Measurements from ENCODE around the gene RBCK1. TPM values are rescaled to one million over a fixed set of nuclear protein-coding genes. Genes with fewer than 3 reads are reported as not detected.

Gene RBCK1
- total RNA-seq, 1 experiment from 2014 or later = 111 TPM

DNA sequence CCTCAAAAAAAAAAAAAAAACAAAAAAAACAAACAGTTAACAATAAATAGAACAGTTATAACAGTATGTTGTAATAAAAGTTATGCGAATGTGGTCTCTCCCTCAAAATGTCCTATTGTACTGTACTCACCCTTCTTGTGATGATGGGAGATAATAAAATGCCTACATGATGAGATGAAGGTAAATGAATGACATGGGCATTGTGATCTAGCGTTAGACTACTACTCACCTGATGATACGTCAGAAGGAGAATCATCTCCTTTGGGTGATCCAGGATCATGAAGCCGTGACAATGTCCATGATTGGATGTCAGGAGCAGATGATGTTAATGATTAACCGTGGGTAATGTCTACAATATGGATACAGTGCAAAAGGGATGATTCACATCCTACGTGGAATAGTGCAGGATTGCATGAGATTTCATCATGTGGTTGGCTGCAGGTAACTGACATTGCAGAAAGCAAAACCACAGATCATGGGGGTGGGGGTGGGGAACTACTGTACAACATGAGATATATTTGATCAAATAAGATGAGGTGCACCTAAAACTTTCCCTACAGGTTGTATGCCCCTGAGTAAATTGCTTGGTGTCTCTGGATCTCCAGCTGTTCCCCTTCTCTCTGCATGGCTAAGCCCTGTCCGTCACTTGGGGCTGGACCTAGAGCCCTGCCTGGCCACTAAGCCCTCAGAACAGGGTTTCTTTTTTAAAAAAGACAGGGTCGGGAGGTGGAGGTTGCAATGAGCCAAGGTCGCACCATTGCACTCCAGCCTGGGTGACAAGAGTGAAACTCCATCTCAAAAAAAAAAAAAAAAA is 6.2 kb upstream of the RBCK1 start:
- Histone ChIP-seq H3K9me3 (no peaks in the 10 kb centered on the region), H3K4me1 (peaks cover 29% of the 10 kb centered on the region), H3K4me3 (ENCODE audit: low read depth, low read length) (no peak overlapping the region), H3K27me3 (replicated peaks; ENCODE audit: control insufficient read depth, insufficient read depth, low read length) (no peaks in the 10 kb centered on the region), H3K36me3 (ENCODE audit: control insufficient read depth, insufficient read depth, low read length) (peaks cover under 1% of the 10 kb centered on the region)
- POLR2A ChIA-PET = interaction anchor here (0.6 to 1.1 kb wide), 5 partner anchors 21 to 431 kb away, joined by 3 to 6 read pairs (median 4); partner anchors contain the start of gene TRIB3
- peak; percentile 92 to 94 for DNase-seq
- intact Hi-C loops (cut with micrococcal nuclease; ENCODE audit: unreplicated experiment) = loop anchor here (1.0 to 5.0 kb wide), 4 partner anchors 22 to 60 kb away; partner anchors contain the start of genes TBC1D20 and TRIB3
- Mint-ChIP-seq H3K4me3 (ENCODE audit: unreplicated experiment) (peak overlapping the region; percentile 58), H3K4me1 (ENCODE audit: low read depth, unreplicated experiment) (peaks cover 28% of the 10 kb centered on the region), H3K27me3 (ENCODE audit: insufficient read depth, unreplicated experiment) (no peaks in the 10 kb centered on the region), H3K27ac (ENCODE audit: unreplicated experiment) (peak overlapping the region; percentile 98), H3K9me3 (ENCODE audit: unreplicated experiment) (no peaks in the 10 kb centered on the region), H3K36me3 (ENCODE audit: insufficient read depth, unreplicated experiment) (peaks cover 55% of the 10 kb centered on the region)
- no TSS peak for BruUV-seq (replicated peaks)
- CTCF ChIA-PET = interaction anchor here (1.9 kb wide), 1 partner anchor 30 kb away, joined by 5 read pairs; no protein-coding TSS in a partner anchor
- TF ChIP-seq, protein P1, sequence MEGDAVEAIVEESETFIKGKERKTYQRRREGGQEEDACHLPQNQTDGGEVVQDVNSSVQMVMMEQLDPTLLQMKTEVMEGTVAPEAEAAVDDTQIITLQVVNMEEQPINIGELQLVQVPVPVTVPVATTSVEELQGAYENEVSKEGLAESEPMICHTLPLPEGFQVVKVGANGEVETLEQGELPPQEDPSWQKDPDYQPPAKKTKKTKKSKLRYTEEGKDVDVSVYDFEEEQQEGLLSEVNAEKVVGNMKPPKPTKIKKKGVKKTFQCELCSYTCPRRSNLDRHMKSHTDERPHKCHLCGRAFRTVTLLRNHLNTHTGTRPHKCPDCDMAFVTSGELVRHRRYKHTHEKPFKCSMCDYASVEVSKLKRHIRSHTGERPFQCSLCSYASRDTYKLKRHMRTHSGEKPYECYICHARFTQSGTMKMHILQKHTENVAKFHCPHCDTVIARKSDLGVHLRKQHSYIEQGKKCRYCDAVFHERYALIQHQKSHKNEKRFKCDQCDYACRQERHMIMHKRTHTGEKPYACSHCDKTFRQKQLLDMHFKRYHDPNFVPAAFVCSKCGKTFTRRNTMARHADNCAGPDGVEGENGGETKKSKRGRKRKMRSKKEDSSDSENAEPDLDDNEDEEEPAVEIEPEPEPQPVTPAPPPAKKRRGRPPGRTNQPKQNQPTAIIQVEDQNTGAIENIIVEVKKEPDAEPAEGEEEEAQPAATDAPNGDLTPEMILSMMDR (IDR thresholded peaks at IDR 0.05; ENCODE audit: insufficient read depth in 1 of 2, low read depth in 1 of 2, low read length in 1 of 2, severe bottlenecking in 1 of 2, unreplicated experiment in 1 of 2) = no peak

DNA sequence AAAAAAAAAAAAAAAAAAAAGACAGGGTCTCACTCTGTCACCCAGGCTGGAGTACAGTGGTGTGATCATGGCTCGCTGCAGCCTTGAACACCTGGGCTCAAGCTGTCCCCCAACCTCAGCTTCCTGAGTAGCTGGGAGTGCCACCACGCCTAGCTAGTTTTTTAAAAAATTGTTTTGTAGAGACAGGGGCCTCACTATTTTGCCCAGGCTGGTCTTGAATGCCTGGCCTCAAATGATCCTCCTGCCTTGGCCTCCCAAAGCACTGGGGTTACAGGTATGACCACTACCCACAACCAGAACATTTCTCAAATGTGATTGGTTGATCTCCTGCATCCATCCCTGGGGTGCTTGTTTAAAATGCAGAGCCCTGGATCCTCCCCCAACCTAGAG is 5.6 kb upstream of the RBCK1 start:
- ChIA-PET CTCF (no interaction called here), POLR2A (interaction anchor here (0.6 to 0.7 kb wide), 3 partner anchors 22 to 55 kb away, joined by 3 to 5 read pairs (median 3); partner anchors contain the start of gene TRIB3)
- Mint-ChIP-seq H3K4me3 (ENCODE audit: unreplicated experiment) (no peak overlapping the region), H3K27ac (ENCODE audit: unreplicated experiment) (peak overlapping the region; percentile 98), H3K9me3 (ENCODE audit: unreplicated experiment) (no peaks in the 10 kb centered on the region), H3K27me3 (ENCODE audit: insufficient read depth, unreplicated experiment) (no peaks in the 10 kb centered on the region), H3K36me3 (ENCODE audit: insufficient read depth, unreplicated experiment) (peaks cover 49% of the 10 kb centered on the region), H3K4me1 (ENCODE audit: low read depth, unreplicated experiment) (peaks cover 34% of the 10 kb centered on the region)
- TF ChIP-seq, protein P1 (IDR thresholded peaks at IDR 0.05; ENCODE audit: insufficient read depth in 1 of 2, low read depth in 1 of 2, low read length in 1 of 2, severe bottlenecking in 1 of 2, unreplicated experiment in 1 of 2) = no peak
- Histone ChIP-seq H3K4me3 (ENCODE audit: low read depth, low read length) (no peak overlapping the region), H3K9me3 (no peaks in the 10 kb centered on the region), H3K4me1 (peaks cover 33% of the 10 kb centered on the region), H3K27me3 (replicated peaks; ENCODE audit: control insufficient read depth, insufficient read depth, low read length) (no peaks in the 10 kb centered on the region), H3K36me3 (ENCODE audit: control insufficient read depth, insufficient read depth, low read length) (no peaks in the 10 kb centered on the region; the same call in 1 of the 2 replicates)
- BruUV-seq (replicated peaks) = TSS peak; percentile 47
- intact Hi-C loops (cut with micrococcal nuclease; ENCODE audit: unreplicated experiment) = loop anchor here (1.0 to 5.0 kb wide), 4 partner anchors 22 to 60 kb away; partner anchors contain the start of genes TBC1D20 and TRIB3
- DNase-seq = no peak

DNA sequence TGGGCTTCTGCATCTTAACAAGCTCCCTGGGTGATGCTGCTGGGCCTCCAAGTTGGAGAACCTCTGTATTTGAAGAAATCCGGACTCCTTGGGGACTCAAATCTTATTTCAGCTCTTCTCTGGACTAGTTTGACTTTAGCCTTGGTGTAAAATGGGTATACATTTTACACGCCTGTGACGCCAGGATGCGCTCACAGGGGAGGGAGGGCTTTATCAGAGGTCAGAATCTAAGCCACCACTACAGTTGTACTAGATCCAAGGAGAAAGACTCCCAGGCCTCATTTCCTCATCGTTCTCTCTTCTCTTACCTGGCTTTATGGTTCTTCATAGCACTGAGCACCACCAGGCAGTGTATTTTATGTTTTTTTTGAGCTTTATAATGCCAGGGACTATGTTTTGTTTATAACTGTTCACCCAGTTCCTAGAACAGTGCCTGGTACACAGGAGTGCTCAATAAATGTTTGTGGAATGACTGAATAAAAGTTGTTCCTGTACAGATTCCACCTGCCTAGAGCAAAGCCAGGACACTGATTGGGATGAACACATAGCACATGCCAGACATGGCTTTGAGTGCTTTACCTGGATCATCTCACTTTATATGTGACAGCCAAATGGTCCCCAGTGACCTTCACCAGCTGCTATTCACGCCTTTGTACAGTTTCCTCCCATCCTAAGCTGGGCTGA is 5.1 kb upstream of the RBCK1 start:
- no peaks in the 10 kb centered on the region for H3K9me3 ChIP-seq
- H3K4me1 ChIP-seq = peaks cover 33% of the 10 kb centered on the region
- Mint-ChIP-seq H3K9me3 (ENCODE audit: unreplicated experiment) (no peaks in the 10 kb centered on the region), H3K4me3 (ENCODE audit: unreplicated experiment) (no peak overlapping the region), H3K27ac (ENCODE audit: unreplicated experiment) (peak overlapping the region; percentile 98), H3K27me3 (ENCODE audit: insufficient read depth, unreplicated experiment) (no peaks in the 10 kb centered on the region), H3K4me1 (ENCODE audit: low read depth, unreplicated experiment) (peaks cover 34% of the 10 kb centered on the region), H3K36me3 (ENCODE audit: insufficient read depth, unreplicated experiment) (peaks cover 43% of the 10 kb centered on the region)
- no peak overlapping the region for H3K4me3 ChIP-seq (ENCODE audit: low read depth, low read length)
- ChIA-PET POLR2A (interaction anchor here (0.6 kb wide), 1 partner anchor 22 kb away, joined by 5 read pairs; the partner anchor contains the start of gene TRIB3), CTCF (interaction anchor here (1.2 kb wide), 1 partner anchor 29 kb away, joined by 4 read pairs; no protein-coding TSS in a partner anchor)
- DNase-seq = no peak
- intact Hi-C loops (cut with micrococcal nuclease; ENCODE audit: unreplicated experiment) = loop anchor here (1.0 to 5.0 kb wide), 4 partner anchors 23 to 59 kb away; partner anchors contain the start of genes TBC1D20 and TRIB3
- BruUV-seq (replicated peaks) = no TSS peak
- TF ChIP-seq, protein P1 (IDR thresholded peaks at IDR 0.05; ENCODE audit: insufficient read depth in 1 of 2, low read depth in 1 of 2, low read length in 1 of 2, severe bottlenecking in 1 of 2, unreplicated experiment in 1 of 2) = no peak
- no peaks in the 10 kb centered on the region; the same call in 1 of the 2 replicates for H3K36me3 ChIP-seq (ENCODE audit: control insufficient read depth, insufficient read depth, low read length)
- H3K27me3 ChIP-seq (replicated peaks; ENCODE audit: control insufficient read depth, insufficient read depth, low read length) = no peaks in the 10 kb centered on the region
